Activated naive CD4-positive, alpha-beta T cell treated with anti-CD3 and anti-CD28 coated beads, Interleukin-2, amount 50 U/mL, for 72 hours (primary cell): ENCODE data around the gene PAPLN. TPM values are rescaled to one million over a fixed set of nuclear protein-coding genes. Genes with fewer than 3 reads are reported as not detected.
"Not testable (repeated sequence)": the region's sequence is repeated elsewhere in the genome, so short reads cannot be mapped to it uniquely, and the experiment has no call there.

Experiments used
- ATAC-seq, 2 donors: fragments of 150-1000 bp; cut with Tn5 transposase; 2 replicates each; pipeline ENCODE4 v1.10.0; 2021; ENCODE audit warnings: mild to moderate bottlenecking in 2 of 2, moderate library complexity in 2 of 2
- DNase-seq, 2 donors: peaks; one replicate each; pipeline ENCODE4 v3.0.0; 2021 to 2022; ENCODE audit warnings: low spot score in 2 of 2
- H3K27ac Mint-ChIP-seq, 2 donors: one replicate each; pipeline ENCODE4 v1.8.0; 2022; ENCODE audit warnings: mild to moderate bottlenecking in 2 of 2, mixed read lengths in 2 of 2
- H3K36me3 Mint-ChIP-seq, 2 donors: one replicate each; pipeline ENCODE4 v1.8.0; 2022; ENCODE audit warnings: mixed read lengths in 2 of 2
- H3K9me3 Mint-ChIP-seq, 2 donors: one replicate each; pipeline ENCODE4 v1.8.0; 2022; ENCODE audit warnings: mixed read lengths in 2 of 2
- total RNA-seq, 2 donors: library from RNA; stranded (reverse); gene quantifications; one replicate each; pipeline ENCODE4 v1.2.3, GENCODE V29; 2022

PAPLN gene
- total RNA-seq, result 1 to 10 TPM in 1 of 2 donors, under 1 TPM in 1; 0.91 to 1.4 TPM

DNA sequence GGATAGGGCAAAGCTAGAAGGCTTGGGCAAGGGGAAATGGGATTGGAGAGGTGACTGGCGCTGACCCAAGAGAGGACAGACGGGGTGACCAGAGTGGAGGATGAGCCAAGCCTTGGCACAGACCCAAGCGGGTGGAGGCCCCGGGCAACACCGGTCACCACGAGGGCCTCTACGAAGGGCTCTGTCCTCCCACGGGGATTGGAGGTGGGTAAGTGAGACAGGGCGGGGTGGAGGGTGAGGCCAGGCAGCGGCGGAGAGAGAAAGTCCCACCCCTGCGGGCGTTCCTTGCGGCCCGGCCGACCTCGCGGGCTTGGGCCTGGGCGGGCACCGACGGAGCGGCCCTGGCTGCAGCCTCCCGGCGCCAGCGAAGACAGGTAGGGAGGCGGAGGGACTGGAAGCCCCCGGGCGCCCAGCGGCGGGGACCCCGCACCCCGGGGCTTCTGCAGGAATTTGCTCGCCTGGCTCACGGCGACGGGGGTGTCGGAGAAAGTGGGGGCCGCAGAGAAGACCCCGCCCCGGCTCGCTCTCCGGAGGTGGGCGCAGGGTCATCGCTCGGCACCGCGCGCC lies at the start of gene PAPLN:
TSS of gene PAPLN (plus strand) at position 288 of the 567 bp plus-strand sequence. CDS start 2,273 bp downstream, outside the sequence.
- Mint-ChIP-seq H3K27ac (no peak within 1 kb of the TSS), H3K36me3 (peaks cover 0 to 4% of the 10 kb centered on the region in 2 donors), H3K9me3 (no peaks in the 10 kb centered on the region)
- ATAC-seq (peak; percentile 19 to 24), DNase-seq (no peak)

GRCh38 chr14:73188501-73188911 lies 48.8 kb upstream of the PAPLN start:
- Mint-ChIP-seq H3K36me3 (no peaks in the 10 kb centered on the region), H3K27ac (no peak overlapping the region), H3K9me3 (no peaks in the 10 kb centered on the region)
- ATAC-seq (no peak), DNase-seq (no peak)

GRCh38 chr14:73189651-73190050 lies 47.7 kb upstream of the PAPLN start:
- Mint-ChIP-seq H3K9me3 (no peaks in the 10 kb centered on the region), H3K27ac (peak overlapping the region in 1 of 2 donors; percentile 14), H3K36me3 (no peaks in the 10 kb centered on the region)
- DNase-seq, result no peak
- ATAC-seq, result no peak

DNA sequence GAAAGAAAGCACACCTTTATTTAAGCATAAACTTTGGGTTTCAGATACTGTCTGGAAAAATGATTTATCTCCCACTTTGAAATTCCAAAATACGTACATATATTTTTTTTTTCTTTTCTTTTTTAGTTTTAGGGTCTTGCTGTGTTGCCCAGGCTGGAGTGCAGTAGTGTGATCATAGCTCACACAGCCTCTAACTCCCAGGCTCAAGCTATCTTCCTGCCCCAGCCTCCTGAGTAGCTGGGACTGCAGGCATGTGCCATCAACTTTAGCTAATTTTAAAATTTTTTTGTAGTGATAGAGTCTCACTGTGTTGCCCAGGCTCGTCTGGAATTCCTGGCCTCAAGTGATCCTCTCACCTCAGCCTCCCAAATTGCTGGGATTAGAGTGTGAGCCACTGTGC lies 45.9 kb upstream of the PAPLN start:
- ATAC-seq, result no peak
- no peak overlapping the region for H3K27ac Mint-ChIP-seq
- DNase-seq, result no peak
- no peaks in the 10 kb centered on the region for H3K9me3 Mint-ChIP-seq
- peaks cover 0 to 4% of the 10 kb centered on the region in 2 donors for H3K36me3 Mint-ChIP-seq

GRCh38 chr14:73194306-73194705 lies 43.0 kb upstream of the PAPLN start:
- ATAC-seq, H3K9me3 Mint-ChIP-seq, H3K36me3 Mint-ChIP-seq, H3K27ac Mint-ChIP-seq, DNase-seq: not testable (repeated sequence)

GRCh38 chr14:73198253-73198652 lies 39.1 kb upstream of the PAPLN start:
- Mint-ChIP-seq H3K27ac (no peak overlapping the region), H3K9me3 (no peaks in the 10 kb centered on the region), H3K36me3 (peaks cover 0 to 9% of the 10 kb centered on the region in 2 donors)
- no peak for ATAC-seq
- no peak for DNase-seq

- ATAC-seq, result no peak
- Mint-ChIP-seq H3K9me3 (peaks cover 0 to 3% of the 10 kb centered on the region in 2 donors), H3K36me3 (peaks cover 13 to 32% of the 10 kb centered on the region in 2 donors), H3K27ac (no peak overlapping the region)
- DNase-seq, result no peak
These were observed 33.8 kb upstream of the PAPLN start for GRCh38 chr14:73203527-73203926.

DNA sequence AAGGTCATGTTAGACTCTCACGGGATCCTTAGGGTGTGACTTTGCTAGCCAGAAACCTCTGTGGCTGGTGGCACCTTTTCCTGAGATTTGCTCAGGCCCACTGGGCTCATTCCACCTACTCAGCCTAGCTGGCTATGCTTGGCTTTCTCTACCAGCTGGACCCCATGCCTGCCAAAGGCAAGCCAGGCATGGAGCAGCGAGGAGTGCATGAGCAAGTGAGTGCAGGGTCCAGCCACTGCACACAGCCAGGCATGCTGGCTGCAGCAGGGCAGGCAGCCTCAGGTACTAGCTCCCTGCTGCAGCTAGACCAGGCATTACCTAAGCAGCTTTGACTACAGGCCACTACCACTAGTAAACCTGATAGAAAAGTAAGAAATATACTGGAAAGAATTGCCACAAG lies 29.7 kb upstream of the PAPLN start:
- Mint-ChIP-seq H3K9me3 (peaks cover 0 to 3% of the 10 kb centered on the region in 2 donors), H3K27ac (no peak overlapping the region), H3K36me3 (peaks cover 13 to 34% of the 10 kb centered on the region in 2 donors)
- no peak for DNase-seq
- no peak for ATAC-seq

DNA sequence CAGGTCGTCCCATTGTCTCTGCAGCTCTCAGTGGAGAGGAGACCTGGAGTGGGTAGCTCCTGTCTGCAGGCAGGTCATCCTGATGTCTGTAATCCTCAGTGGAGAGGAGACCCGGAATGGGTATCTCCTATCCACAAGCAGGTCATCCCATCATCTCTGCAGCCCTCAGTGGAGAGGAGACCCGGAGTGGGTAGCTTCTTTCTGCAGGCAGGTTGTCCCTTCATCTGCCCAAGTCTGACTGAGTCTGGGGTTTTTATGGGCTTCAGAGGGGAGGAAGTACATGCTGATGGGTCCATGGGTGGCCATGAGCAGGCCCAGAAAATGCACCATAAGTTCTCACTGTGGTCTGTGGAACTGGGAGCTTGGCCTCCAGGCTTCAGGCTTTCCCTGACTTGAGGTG lies 28.9 kb upstream of the PAPLN start:
- DNase-seq, result no peak
- no peak for ATAC-seq
- H3K9me3 Mint-ChIP-seq, result peaks cover 0 to 3% of the 10 kb centered on the region in 2 donors
- H3K36me3 Mint-ChIP-seq, result peaks cover 15 to 37% of the 10 kb centered on the region in 2 donors
- no peak overlapping the region for H3K27ac Mint-ChIP-seq

DNA sequence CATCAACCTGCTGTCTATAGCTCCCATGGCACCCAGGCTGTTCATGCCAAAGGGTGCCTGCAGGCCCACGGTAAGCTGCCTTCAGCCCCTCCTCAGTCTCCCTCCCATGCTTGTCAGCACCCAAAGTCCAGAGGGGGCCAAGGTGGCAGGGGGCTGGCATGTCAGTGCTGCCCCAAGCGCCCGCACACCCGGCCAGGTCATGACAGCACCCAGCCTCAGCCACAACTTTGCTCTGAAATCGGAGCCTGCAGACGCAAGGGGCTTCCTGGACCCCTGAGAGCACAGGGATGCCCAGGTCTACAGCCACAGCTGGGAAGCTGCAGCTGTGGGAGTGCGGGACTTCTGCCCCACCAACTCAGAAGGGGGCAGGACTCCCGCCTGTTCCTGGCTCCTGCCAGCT lies 28.5 kb upstream of the PAPLN start:
- Mint-ChIP-seq H3K27ac (no peak overlapping the region), H3K9me3 (peaks cover 0 to 3% of the 10 kb centered on the region in 2 donors), H3K36me3 (peaks cover 17 to 39% of the 10 kb centered on the region in 2 donors)
- ATAC-seq, result no peak
- DNase-seq, result no peak

DNA sequence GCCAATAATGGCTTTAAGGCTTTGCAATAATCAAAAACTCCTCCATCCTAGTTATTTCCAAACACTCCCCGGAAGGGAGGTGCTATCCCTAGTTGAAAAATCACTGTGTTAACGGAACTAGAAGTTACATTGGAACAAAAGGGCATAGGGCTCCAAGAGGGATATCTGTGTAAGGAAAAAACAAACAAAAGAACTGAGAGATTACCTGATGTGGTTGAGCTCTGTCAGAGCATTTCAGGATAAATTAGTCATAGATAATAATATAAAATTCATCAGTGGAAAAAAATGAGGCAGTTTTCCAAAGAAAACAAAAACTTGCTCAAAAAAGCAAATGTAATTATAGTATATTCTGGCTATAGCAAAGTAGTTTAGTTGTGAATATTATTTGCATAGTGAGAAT lies 27.4 kb upstream of the PAPLN start:
- DNase-seq, result no peak
- no peak overlapping the region for H3K27ac Mint-ChIP-seq
- peaks cover 17 to 39% of the 10 kb centered on the region in 2 donors for H3K36me3 Mint-ChIP-seq

DNA sequence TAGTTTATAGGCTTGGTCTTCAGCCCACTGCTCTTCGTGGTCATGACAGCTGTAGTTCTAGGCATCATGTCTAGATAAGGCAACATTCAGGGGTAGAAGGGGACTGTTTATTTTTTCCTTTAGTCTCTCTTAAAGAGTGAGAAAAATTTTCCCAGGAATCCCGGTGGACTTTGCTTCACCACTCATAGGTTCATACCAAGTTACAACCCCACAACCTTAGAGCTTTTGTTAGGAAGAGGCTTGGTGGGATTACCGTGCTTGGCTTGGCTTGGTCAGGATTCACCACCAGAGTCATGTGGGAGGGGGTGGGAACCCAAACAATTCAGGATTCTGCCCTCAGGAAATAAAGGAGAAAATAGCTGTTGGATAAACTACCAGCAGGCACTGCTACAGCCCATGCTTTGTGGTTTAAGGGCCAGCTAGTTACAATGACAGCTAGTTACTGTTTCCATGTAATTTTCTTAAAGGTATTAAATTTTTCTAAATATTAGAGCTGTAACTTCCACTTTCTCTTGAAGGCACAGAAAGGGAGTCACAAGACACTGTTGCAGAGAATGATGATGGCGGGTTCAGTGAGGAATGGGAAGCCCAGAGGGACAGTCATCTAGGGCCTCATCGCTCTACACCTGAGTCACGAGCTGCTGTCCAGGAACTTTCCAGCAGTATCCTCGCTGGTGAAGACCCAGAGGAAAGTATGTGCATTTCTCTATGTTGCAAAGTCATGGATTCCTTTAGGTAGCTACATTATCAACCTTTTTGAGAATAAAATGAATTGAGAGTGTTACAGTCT lies 25.9 kb upstream of the PAPLN start:
- no peak for ATAC-seq
- H3K36me3 Mint-ChIP-seq, result peaks cover 17 to 31% of the 10 kb centered on the region in 2 donors
- DNase-seq, result no peak
- peaks cover 0 to 3% of the 10 kb centered on the region in 2 donors for H3K9me3 Mint-ChIP-seq
- no peak overlapping the region for H3K27ac Mint-ChIP-seq

More for the DNA sequence above, 27.4 kb upstream of the PAPLN start:
- peaks cover 0 to 3% of the 10 kb centered on the region in 2 donors for H3K9me3 Mint-ChIP-seq
- no peak for ATAC-seq

GRCh38 chr14:73216030-73216429 lies 21.3 kb upstream of the PAPLN start:
- ATAC-seq (no peak), DNase-seq (no peak)
- peaks cover 17 to 18% of the 10 kb centered on the region in 2 donors for H3K36me3 Mint-ChIP-seq
- H3K27ac Mint-ChIP-seq, result no peak overlapping the region
- no peaks in the 10 kb centered on the region for H3K9me3 Mint-ChIP-seq

DNA sequence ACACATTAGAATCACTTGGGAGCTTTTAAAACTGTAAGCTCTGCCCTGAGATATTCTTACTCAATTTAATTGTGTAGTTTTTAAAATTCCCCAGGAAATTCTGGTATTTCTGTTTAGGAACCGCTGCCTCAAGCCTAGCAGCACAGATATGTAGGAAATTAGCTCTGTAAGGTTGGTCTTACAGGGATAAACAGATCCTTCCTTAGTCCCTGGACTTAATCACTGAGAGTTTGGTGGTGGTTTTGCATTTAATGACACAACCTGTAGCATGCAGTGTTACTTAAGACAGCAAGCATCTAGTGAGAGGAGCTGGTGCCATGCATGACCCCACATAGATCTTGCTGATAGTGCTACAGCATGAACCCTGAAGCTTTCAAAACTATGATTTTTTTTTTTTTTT lies 19.9 kb upstream of the PAPLN start:
- DNase-seq, result no peak
- no peak for ATAC-seq
- H3K36me3 Mint-ChIP-seq, result peaks cover 17 to 18% of the 10 kb centered on the region in 2 donors
- no peaks in the 10 kb centered on the region for H3K9me3 Mint-ChIP-seq
- H3K27ac Mint-ChIP-seq, result no peak overlapping the region

- DNase-seq (no peak), ATAC-seq (no peak)
- peaks cover 12 to 14% of the 10 kb centered on the region in 2 donors for H3K36me3 Mint-ChIP-seq
- H3K9me3 Mint-ChIP-seq, result no peaks in the 10 kb centered on the region
- peak overlapping the region in 1 of 2 donors; percentile 15 for H3K27ac Mint-ChIP-seq
These were observed 17.2 kb upstream of the PAPLN start for GRCh38 chr14:73220061-73220460.

GRCh38 chr14:73220634-73221033 lies 16.7 kb upstream of the PAPLN start:
- no peak for ATAC-seq
- no peak overlapping the region for H3K27ac Mint-ChIP-seq
- H3K9me3 Mint-ChIP-seq, result no peaks in the 10 kb centered on the region
- H3K36me3 Mint-ChIP-seq, result peaks cover 12 to 14% of the 10 kb centered on the region in 2 donors
- DNase-seq, result no peak

GRCh38 chr14:73221945-73222344 lies 15.4 kb upstream of the PAPLN start:
- no peak overlapping the region for H3K27ac Mint-ChIP-seq
- H3K36me3 Mint-ChIP-seq, result peaks cover 12 to 14% of the 10 kb centered on the region in 2 donors
- no peak for DNase-seq
- no peaks in the 10 kb centered on the region for H3K9me3 Mint-ChIP-seq
- ATAC-seq, result peak in 1 of 2 donors; percentile 49
